ENCODE results near the gene EIF4E3.

The EIF4E3 gene

GRCh38 chr3:71671216-71671845, 53.9 kb downstream of the EIF4E3 start:
- no peak for TF ChIP-seq CTCF (IDR thresholded peaks at IDR 0.05; ENCODE audit: low read depth, low read length, missing control alignments)
- DNase-seq (ENCODE audit: extremely low read depth, low read depth) = no peak
- no peak overlapping the region for H3K4me3 ChIP-seq (replicated peaks; ENCODE audit: low read depth, low read length)

- DNase-seq (ENCODE audit: extremely low read depth, low read depth) = no peak
Observed at GRCh38 chr3:71662568-71662967, 62.6 kb downstream of the EIF4E3 start.

GRCh38 chr3:71662056-71662455, 63.1 kb downstream of the EIF4E3 start:
- TF ChIP-seq CTCF (IDR thresholded peaks at IDR 0.05; ENCODE audit: low read depth, low read length, missing control alignments) = no peak
- H3K4me3 ChIP-seq (replicated peaks; ENCODE audit: low read depth, low read length) = no peak overlapping the region
- no peak for DNase-seq (ENCODE audit: extremely low read depth, low read depth)

More at GRCh38 chr3:71662568-71662967, 62.6 kb downstream of the EIF4E3 start:
- H3K4me3 ChIP-seq (replicated peaks; ENCODE audit: low read depth, low read length) = no peak overlapping the region
- TF ChIP-seq CTCF (IDR thresholded peaks at IDR 0.05; ENCODE audit: low read depth, low read length, missing control alignments) = no peak

- TF ChIP-seq CTCF (IDR thresholded peaks at IDR 0.05; ENCODE audit: low read depth, low read length, missing control alignments) = no peak
- DNase-seq (ENCODE audit: extremely low read depth, low read depth) = no peak
- H3K4me3 ChIP-seq (replicated peaks; ENCODE audit: low read depth, low read length) = no peak overlapping the region
Observed at GRCh38 chr3:71659864-71660591, 65.2 kb downstream of the EIF4E3 start.

GRCh38 chr3:71657831-71658530, 67.2 kb downstream of the EIF4E3 start:
- no peak for DNase-seq (ENCODE audit: extremely low read depth, low read depth)
- no peak for TF ChIP-seq CTCF (IDR thresholded peaks at IDR 0.05; ENCODE audit: low read depth, low read length, missing control alignments)
- no peak overlapping the region for H3K4me3 ChIP-seq (replicated peaks; ENCODE audit: low read depth, low read length)

- TF ChIP-seq CTCF (IDR thresholded peaks at IDR 0.05; ENCODE audit: low read depth, low read length, missing control alignments) = no peak
- no peak for DNase-seq (ENCODE audit: extremely low read depth, low read depth)
- H3K4me3 ChIP-seq (replicated peaks; ENCODE audit: low read depth, low read length) = no peak overlapping the region
Observed at GRCh38 chr3:71655061-71655460, 70.1 kb downstream of the EIF4E3 start.
